ENCODE data around the gene PAPSS1. TPM values are rescaled to one million over a fixed set of nuclear protein-coding genes. Genes with fewer than 3 reads are reported as not detected.
A peak's percentile ranks its signal among the peaks of the same experiment; 100 is the strongest.

The PAPSS1 gene
- polyA plus RNA-seq, 1 donor from 2014 or later = 216 TPM

GRCh38 chr4:107740381-107740780 is 20.3 kb upstream of the PAPSS1 start:
- TF ChIP-seq REST (IDR thresholded peaks at IDR 0.05; ENCODE audit: borderline replicate concordance) (no peak), SMC3 (conservative IDR thresholded peaks at IDR 0.05; ENCODE audit: poor library complexity) (peak; percentile 40), POLR2AphosphoS5 (IDR thresholded peaks at IDR 0.05) (no peak), CTCF (IDR thresholded peaks at IDR 0.05; ENCODE audit: poor library complexity, severe bottlenecking) (peak; percentile 41), EZH2 (IDR thresholded peaks at IDR 0.05; ENCODE audit: borderline replicate concordance, insufficient read depth, low read length, poor library complexity, severe bottlenecking) (no peak), RAD21 (conservative IDR thresholded peaks at IDR 0.05) (no peak), EP300 (conservative IDR thresholded peaks at IDR 0.05; ENCODE audit: poor library complexity, severe bottlenecking) (no peak)
- Histone ChIP-seq H3K4me3 (ENCODE audit: low read length) (no peak overlapping the region), H3K9me3 (ENCODE audit: low read length) (no peaks in the 10 kb centered on the region), H3K27me3 (ENCODE audit: insufficient read depth, low read depth, low read length) (no peaks in the 10 kb centered on the region), H3K36me3 (ENCODE audit: insufficient read depth, low read length) (no peaks in the 10 kb centered on the region), H4K20me1 (ENCODE audit: insufficient read depth) (no peaks in the 10 kb centered on the region), H3K4me2 (ENCODE audit: low read length) (no peak overlapping the region), H3K27ac (ENCODE audit: low read length) (no peak overlapping the region), H2AFZ (ENCODE audit: low read depth, low read length) (no peak overlapping the region), H3K9ac (ENCODE audit: low read length) (no peak overlapping the region), H3K9me2 (ENCODE audit: insufficient read depth, low read length) (no peaks in the 10 kb centered on the region), H3F3A (ENCODE audit: insufficient read depth, low read length, poor library complexity, severe bottlenecking) (no peaks in the 10 kb centered on the region), H3K79me2 (replicated peaks; ENCODE audit: insufficient read depth, low read length) (no peaks in the 10 kb centered on the region)

- H3K36me3 ChIP-seq (ENCODE audit: insufficient read depth, low read length) = no peaks in the 10 kb centered on the region
- H3K27me3 ChIP-seq (ENCODE audit: insufficient read depth, low read depth, low read length) = no peaks in the 10 kb centered on the region
- H2AFZ ChIP-seq (ENCODE audit: low read depth, low read length) = no peak overlapping the region
- TF ChIP-seq POLR2AphosphoS5 (IDR thresholded peaks at IDR 0.05) = no peak
- no peak for TF ChIP-seq MXI1 (conservative IDR thresholded peaks at IDR 0.05; ENCODE audit: poor library complexity, severe bottlenecking)
- no peak for TF ChIP-seq REST (IDR thresholded peaks at IDR 0.05; ENCODE audit: borderline replicate concordance)
- no peak for TF ChIP-seq SMC3 (conservative IDR thresholded peaks at IDR 0.05; ENCODE audit: poor library complexity)
- TF ChIP-seq TAF1 (IDR thresholded peaks at IDR 0.05; ENCODE audit: low read depth) = no peak
- TF ChIP-seq CTCF (IDR thresholded peaks at IDR 0.05; ENCODE audit: poor library complexity, severe bottlenecking) = no peak
- no peak for TF ChIP-seq RAD21 (conservative IDR thresholded peaks at IDR 0.05)
- no peak for TF ChIP-seq EP300 (conservative IDR thresholded peaks at IDR 0.05; ENCODE audit: poor library complexity, severe bottlenecking)
- no peak for TF ChIP-seq EZH2 (IDR thresholded peaks at IDR 0.05; ENCODE audit: borderline replicate concordance, insufficient read depth, low read length, poor library complexity, severe bottlenecking)
- no peaks in the 10 kb centered on the region for H3K9me3 ChIP-seq (ENCODE audit: low read length)
- no peaks in the 10 kb centered on the region for H4K20me1 ChIP-seq (ENCODE audit: insufficient read depth)
- H3K9me2 ChIP-seq (ENCODE audit: insufficient read depth, low read length) = no peaks in the 10 kb centered on the region
- H3F3A ChIP-seq (ENCODE audit: insufficient read depth, low read length, poor library complexity, severe bottlenecking) = no peaks in the 10 kb centered on the region
- H3K79me2 ChIP-seq (replicated peaks; ENCODE audit: insufficient read depth, low read length) = no peaks in the 10 kb centered on the region
- H3K4me2 ChIP-seq (ENCODE audit: low read length) = no peak overlapping the region
- H3K4me3 ChIP-seq (ENCODE audit: low read length) = no peak overlapping the region
- H3K9ac ChIP-seq (ENCODE audit: low read length) = no peak overlapping the region
- H3K27ac ChIP-seq (ENCODE audit: low read length) = no peak overlapping the region
Measured at GRCh38 chr4:107737450-107737849, 17.4 kb upstream of the PAPSS1 start.

Measured in neural cell (in vitro differentiated cells).